CD4-positive, alpha-beta T cell treated with Interleukin-4 for 1 hour (primary cell): ENCODE data around the gene SLC6A11.

ENCODE experiments used
- DNase-seq, 2 donors: peaks; one replicate each; pipeline ENCODE4 v3.0.0-alpha.2; 2020 to 2022

SLC6A11 gene

DNA sequence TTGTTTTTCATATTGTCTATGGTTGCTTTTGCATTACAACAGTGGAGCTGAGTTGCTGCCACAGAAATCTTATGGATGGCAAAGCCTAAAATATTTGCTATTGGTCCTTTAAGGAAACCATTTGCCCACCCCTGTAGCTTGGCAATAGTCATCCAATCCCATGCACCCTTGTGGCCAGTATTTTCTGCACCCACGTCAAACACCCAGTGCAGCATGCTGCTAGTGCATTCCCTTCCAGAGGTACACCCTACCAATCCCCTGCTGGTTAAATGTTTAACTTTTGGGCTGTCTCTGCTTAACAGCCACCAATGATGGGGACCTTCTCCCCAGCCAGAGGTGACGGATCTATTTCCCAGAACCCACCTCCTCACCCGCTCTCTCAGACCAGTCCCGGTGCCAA is 23.8 kb upstream of the SLC6A11 start:
- DNase-seq = no peak

DNA sequence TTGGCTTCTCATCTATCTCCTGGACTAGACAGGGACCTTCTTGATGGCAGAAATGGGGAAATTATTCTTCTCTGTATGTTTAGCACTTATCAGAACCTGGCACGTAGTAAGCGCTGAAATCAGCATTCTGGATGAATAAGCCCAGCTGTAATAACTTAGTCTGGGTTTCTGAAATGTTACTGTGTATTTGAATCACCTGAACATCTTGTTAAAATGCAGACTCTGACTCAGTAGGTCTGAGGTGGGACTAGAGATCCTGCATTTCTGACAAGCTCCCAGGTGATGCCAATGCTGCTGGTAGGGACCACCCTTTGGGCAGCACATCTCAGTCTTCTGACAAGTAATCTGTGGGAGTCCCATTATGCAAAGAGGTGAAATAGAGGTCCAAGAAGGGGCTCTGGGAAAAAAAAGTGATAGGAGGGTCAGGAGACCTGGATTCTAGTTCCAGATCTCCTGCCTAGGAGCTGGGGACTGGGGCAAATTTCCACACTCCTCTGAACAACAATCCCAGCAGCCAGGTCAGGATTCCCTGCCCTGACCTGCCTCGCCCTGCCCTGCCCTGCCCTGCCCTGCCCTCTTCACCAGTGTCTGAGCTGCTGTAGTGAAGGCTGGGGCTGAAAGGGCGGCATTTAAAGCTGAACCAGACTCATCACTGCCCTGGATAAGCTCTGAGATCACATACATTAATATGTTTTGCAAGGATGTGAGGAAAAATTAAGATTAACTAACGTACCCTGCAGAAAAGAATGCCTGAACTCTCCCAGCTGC is 17.2 kb upstream of the SLC6A11 start:
- no peak for DNase-seq

DNA sequence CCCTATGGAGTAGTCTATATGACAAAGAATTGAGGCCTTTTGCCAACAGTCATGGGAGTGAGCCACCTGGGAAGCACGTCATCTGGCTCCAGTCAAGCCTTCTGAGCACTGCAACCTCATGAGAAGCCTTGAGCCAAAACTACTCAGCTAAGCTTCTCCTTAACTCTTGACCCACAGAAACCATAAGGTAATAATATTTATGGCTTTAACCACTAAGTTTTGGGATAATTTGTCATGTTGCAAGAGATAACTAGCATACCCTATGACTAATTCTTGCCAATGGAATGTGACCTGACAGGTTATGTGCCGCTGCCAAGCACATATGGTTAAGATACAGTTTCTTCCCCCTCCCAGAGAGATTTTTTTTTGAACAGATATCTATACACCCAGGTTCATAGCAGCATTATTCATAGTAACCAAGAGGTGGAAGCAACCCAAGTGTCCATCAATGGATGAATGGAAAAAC is 11.8 kb upstream of the SLC6A11 start:
- no peak for DNase-seq

DNA sequence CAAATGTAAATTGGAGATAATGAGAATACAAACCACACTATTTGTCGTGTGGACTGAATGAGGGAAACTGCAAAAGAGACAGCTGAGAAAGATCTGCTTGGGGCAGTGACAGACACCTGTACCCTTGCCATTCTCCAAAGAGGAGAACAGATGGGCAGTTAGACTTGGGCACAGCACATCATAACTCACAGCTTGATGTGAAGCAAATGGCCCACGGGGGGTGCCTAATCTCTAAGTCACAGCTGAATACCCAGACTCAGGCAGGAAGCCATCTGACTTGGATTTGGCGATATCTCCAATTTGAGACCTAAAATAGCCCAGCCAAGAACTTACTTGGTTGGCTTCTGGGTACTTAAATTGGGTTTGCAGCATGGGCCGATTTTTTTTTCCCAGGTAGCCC is 10.0 kb upstream of the SLC6A11 start:
- no peak for DNase-seq

DNA sequence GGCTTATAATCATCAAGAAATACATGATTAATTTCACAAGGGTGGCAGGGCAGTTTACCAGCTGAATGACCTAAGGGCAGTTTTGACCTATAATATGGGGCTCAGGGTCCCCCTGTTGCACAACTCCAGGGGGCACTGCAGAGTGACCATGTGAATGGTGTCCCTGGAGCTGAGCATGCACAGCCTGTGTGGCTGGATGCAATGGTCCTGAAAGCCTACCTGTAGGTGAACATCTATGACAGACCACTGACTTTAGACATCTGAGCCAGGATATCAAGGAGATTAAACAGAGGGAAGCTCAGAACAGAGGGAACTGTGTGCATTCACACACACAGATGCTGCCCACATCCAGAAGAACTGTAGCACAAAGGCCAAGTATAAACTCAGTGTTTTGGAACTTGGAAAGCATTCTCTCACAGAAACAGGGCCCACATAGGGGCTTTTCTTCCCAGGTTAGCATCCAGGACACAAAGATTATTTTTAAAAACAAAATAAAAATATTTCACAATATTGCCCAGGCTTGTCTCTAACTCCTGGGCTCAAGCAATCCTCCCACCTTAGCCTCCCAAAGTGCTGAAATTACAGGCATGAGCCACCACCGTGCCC is 7.8 kb upstream of the SLC6A11 start:
- DNase-seq = no peak

DNA sequence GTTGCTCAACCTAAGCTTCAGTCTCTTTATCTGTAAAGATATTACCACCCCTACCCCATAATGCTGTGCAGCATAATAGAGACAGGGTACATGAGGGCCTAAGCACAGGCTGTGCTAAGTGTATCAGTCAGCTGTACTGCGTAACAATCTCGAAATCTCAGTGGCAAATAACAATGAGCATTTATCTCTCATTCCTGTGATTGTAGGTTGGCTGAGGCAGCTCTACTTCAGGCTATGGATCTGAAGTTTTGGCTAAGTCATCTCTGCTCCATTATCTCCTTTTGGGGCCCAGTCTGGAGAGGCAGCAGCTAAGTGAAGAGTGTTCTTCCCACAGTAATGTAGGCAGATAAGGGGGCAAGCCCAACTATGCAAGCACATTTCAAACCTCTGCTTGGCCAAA is 7.1 kb upstream of the SLC6A11 start:
- DNase-seq = no peak

DNA sequence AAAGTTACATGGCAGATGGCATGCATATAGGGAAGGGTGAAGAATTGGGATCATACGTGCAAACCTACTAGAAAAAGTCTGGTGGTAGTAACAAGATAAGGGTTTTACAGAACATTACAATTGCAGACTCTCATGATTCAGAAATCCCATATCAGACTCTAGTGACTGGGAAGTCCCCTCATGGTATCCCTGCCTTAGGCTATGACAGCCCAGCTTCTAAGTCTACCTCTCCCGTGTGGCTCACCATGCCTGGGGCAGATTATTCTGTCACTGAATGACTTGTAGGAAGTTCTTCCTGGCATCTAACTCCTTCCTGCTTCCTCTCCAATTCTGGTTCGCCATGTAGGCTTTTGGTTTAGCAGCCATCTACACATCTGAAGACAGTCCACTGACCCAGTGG is 5.7 kb upstream of the SLC6A11 start:
- no peak for DNase-seq

DNA sequence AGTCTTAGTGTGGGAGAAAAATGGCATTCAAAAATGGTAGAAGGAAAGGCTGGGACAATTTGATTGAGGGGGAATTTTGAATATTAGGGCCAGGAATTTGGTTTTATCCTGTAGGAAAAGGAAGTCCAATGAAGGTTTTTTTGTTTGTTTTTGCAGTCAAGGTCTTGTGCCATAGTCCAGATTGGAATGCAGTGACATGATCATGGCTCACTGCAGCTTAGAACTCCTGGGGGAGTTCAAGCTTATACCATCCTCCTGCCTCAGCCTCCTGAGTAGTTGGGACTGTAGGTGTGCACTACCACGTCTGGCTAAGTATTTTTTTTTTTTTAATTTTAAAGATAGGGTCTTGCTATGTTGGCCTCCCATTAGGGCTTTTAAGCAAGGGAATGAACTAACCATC is 2.6 kb upstream of the SLC6A11 start:
- DNase-seq = no peak

DNA sequence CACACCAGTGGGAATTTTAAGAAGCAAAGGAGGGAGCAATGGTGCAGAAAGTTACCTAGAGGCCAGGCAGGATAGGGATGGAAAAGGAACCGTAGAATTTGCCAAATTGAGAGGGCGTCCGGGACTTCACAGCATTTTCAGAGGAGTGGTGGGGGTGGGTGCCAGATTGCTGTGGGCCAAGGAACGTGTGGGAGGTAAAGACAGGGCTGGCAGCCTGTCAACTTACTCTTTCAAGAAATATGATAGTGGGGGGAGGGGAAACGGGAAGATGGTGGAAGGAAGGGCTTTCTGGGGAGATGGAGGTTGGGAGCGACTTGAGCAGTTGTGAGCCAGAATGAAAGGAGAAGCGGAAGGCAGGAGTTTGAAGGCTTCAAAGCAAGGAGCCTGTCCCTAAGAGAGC is 1.4 kb upstream of the SLC6A11 start:
- DNase-seq = no peak

DNA sequence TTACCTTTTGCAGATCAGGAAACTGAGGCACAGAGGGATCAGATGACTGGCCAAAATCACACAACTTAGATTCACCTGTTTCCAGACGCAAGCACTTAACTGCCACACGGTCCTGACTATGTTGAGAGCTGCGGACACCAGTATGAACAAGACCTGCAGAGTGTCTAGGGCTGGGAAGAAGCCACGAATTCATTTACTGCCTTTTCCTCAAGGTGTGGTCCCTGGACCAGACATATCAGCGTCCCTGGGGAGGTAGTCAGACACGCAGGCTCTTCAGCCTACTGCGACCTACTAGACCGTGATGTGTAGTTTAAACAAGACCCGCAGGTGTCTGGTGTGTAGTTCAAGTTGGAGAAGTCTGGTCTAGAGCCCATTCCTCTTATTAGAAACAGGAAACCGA is 541 bp upstream of the SLC6A11 start:
- DNase-seq = no peak

DNA sequence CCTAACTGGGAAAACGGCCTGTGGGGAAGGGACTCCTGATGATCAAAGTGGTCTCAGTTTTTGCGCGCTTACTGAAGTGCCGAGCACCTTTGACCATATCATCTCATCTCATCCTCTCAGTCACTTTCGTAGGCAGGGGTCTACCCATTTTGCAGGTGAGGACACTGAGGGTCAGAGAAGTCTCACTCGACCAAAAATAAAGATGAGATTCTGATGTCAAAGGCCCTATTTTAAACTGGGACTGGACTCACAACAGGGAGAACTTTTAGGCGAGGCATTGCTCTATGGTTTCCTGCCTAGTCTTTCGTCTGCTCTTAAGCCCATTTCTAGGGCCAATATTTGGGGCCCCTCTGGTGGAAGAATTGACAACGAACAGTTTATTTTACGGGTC is 830 bp downstream of the SLC6A11 start:
- no peak for DNase-seq

DNA sequence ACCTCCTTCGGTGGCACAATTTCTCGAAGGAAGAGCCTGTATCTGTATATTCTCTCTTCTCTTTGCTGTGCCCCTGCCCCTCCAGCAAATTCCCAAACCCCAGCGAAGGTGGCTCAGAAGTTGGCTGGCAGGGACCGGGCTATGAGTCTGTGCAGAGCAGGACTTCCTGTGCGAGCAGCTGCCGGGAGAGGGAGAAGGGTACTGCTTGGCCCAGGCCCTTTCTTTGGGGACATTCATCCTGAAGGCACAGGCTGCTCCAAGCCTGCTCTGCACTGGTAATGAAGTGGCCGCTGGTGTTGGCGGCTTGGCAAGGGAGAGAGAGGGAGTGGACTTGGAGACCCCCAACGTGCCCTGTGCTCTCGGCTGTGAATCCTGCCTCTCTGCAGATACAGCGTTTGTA is 1.5 kb downstream of the SLC6A11 start:
- no peak for DNase-seq

DNA sequence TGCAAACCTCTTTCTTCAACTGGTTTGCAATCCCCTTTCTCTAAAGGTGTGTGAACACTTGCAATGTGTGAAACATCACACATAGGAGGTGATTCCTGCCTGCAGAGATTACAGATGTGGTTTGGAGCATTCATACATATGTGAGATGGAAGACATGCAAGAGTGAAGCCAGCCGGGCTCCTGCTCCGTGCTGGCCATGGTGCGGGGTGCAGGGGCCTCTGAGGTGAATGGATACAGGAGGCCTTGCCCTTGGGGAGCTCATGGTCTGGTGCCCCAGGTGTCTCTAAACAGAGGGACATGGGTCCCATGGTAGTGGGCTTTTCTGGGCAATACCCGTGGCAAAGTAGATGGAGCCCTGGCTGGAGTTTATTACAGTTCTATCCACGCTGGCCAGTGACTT is 6.0 kb downstream of the SLC6A11 start:
- DNase-seq = no peak

DNA sequence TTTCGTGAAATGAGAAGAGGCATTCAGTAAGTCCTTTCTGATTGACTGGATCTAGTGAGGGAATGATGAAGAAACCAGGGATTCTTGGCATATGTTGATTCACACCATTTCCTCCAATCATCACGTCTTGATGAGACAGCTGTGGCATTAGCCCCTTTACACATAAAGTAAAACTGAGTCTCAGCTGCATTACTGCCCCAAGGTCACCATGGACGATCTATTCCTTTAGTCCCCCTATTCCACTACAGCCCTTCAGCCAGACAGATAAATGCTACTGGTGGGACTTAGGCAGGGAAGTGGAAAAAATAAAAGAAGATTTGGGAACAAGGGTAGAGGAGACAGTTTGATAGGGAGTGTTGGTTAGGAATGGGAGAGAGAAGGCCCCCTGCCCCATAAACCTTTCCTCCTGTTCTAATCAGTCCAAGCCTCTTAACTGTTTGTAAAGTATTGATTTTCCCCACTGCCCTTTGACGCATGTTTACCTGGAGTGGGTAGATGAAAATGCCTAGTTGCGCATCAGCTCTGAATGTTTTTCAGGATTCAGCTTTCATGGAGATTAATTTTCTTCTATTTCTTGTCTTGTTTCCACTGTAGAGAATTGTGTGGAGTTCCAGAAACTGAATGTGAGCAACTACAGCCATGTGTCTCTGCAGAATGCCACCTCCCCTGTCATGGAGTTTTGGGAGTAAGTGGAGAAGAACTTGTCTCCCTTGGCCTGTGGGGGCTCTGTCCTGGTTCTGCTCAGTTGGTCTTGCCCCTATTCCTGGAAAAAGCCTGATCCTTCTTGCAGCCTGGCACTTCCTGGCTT is 6.9 kb downstream of the SLC6A11 start:
- DNase-seq = no peak

DNA sequence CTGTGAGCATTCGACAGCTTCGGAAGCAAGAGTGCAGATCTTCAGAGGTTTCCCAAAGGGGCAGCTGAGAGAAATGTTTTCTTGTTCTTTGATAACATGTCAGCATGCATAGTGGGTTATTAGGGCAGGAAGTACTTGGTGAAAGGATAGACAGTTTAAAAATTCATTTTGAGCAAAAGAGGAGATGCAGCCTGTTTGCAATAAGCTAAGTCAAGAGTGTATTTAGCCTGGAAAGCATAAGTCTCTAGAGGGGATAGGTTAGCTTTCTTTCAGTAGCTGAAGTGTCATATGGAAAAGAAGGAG is 7.4 kb downstream of the SLC6A11 start:
- no peak for DNase-seq

DNA sequence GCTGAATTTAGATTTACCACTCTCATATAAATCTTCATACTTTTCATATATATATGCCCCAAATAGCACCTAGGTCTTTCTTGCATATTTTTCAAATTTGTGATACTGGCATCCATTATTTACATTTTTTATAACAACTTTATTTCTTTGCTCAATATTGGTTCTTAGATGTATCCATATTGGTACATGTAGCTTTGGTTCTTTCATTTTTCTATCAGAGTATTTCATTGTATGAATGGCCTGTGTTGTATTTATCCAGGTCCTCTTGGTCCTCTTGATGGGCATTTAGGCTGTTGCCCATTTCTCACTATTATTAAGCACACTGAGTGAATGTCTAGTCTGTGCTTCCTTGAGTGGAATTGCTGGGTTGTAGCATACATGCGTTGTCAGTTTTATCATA is 8.4 kb downstream of the SLC6A11 start:
- no peak for DNase-seq

DNA sequence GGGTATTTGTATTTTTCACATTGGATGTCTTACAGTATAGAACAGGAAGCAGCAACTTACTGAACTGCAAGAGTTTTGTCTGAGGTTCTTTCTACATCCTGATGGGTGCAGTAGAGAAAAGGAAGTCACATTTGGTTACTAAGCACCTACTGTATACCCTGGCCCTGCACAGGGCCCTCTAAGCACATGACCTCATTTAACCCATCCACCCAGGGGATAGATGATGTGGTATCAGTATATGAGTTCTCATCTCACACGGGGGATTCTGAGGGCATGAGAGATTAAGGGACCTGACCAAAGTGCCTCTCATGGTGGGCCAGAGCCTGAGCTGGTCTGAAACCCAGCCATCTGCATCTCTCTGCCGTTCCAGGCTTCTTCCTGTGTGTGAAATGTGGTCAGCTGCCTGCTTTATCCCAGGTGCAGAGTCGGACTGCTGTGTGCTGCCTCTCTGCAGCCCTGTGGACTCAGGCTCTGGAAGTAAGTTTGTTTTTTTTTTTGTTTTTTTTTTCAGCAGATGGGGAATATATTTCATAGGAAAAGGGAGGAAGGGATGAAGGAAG is 17.9 kb downstream of the SLC6A11 start:
- DNase-seq = no peak

DNA sequence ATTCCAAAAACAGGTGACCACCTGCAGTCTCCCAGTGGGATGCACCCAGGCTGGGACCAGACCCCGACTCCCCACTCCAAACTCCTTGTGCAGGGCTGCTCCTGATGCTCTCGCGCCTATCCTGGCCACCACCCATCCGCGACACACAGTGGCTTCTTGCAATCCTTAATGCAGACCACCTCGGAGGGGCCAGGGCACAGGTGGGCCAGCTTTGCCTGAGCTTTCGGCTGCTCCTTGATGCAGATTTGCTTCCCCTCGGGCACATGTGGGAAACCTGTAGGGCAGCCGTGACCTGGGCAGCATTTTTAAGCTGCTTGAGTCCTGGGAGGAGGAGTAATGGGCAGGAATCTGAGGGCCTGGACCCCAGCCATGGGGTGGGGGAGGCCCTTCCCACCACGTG is 18.9 kb downstream of the SLC6A11 start:
- DNase-seq = no peak

DNA sequence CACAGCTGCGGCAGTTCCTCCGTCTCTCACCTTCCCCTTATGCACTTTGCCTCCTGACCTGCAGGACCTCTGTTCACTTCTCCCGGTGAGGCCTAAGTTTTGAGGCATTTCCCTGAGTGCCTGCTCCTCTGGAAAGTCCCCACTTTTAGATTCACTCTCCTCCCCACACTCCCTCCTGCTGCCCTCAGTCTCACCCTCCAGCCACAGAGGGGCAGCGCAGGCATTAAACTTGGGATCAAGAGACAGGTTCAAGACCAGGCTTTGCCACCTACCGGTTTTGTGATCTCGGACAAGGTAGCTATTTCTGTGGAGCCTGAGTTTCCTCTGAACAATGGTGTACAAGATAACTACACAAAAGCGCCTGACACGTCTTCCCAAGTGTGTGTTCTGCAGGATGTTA is 19.4 kb downstream of the SLC6A11 start:
- DNase-seq = no peak

DNA sequence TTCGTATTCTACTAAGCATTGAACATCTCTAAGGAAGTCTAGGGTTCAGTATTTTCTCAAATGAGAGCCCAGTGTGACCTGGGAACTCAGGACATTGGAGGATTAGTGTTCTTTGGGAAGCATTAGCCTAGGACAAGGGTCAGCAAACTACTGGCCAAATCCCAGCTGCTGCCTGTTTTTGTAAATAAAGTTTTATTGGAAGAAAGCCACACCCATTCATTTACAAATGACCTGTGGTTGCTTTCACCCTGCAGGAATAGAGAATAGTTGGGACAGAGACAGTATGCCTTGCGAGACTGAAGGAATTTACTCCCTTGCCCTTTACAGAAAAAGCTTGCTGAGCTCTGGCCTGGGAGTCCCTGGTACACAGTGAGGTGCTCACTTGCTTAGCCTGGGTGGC is 20.6 kb downstream of the SLC6A11 start:
- no peak for DNase-seq

DNA sequence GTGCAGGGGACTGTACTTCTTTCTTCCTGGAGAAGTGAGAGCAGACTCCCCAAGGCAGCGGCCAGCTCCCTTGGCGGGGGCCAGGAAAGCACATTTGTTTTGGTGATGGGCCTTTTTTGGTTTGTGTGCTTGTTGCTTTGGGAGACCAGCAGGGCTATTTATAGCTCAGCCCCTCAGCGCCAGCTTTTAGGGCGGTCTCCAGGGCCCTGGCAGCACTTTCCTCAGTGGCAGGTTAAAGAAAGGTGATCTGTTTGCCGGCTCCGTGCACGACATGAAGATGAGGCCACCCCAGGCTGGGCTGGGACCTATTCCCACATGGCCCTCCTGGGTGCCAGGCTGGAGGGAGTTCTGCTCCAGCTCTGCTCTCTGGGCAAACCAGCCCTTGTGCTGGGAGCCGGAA is 21.8 kb downstream of the SLC6A11 start:
- no peak for DNase-seq

DNA sequence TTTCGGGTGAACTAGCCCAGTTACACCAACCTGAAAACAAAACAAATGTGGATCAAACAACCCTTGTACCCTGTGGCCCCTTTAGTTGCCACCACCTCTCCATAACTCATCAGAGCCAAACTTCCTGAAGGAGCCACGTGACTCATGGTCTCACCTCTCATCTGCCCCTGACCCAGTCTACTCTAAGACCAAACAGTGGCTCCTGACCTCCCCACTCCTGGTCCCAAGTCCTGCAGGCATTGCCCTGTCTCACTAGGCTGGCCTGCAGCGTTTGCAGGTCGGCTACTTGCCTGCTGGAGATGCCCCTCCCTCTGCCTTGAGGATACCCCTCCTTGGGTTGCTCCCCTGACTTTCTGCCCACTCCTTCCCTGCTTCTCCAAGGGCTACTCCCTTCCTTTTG is 23.1 kb downstream of the SLC6A11 start:
- DNase-seq = no peak

DNA sequence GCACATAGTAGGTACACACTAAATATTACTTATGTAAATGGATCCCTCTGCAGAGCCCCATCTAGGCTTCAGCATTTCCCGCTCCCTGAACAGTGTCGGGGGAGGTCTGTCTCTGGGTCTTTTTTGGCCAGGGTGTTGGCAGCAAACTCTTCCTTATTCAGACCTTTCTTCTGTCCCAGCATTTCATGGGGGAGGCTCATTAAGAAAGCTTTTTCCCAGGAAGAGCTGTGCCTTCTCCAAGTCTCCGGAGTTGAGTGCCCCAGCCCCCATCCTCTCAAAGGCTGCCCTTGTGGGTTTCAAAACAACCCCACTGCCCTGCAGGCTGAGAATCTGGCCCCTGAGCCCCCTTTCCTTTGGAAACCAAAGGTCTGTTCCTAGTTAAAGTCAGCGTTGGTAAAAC is 25.1 kb downstream of the SLC6A11 start:
- no peak for DNase-seq

DNA sequence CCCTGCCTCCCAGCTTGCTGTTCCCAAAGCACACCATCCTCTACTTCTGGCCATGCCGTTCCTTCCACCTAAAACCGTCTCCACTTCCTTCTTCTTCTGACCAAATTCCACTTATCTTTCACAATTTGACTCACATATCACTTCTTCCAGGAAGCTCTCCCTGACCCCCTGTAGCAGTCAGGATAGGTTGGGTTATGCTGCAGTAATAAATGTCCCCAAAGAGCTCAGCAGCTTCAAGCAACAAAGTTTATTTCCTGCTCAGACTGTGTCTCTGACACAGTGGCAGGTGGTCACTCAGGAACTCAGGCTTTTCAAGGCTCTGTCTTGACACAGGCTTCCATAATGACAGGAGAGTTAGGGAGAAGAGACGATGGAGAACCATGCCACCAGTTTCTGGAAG is 27.4 kb downstream of the SLC6A11 start:
- DNase-seq = no peak
